Measurements from ENCODE around the gene NUDT3. TPM values are rescaled to one million over a fixed set of nuclear protein-coding genes. Genes with fewer than 3 reads are reported as not detected.

Gene NUDT3
- total and polyA plus RNA-seq, 9 of the 15 experiments (the other 6 are each of a cell fraction or from before 2014, with no cell fraction given): 5.4 to 81.2 (median 56.4) TPM

DNA sequence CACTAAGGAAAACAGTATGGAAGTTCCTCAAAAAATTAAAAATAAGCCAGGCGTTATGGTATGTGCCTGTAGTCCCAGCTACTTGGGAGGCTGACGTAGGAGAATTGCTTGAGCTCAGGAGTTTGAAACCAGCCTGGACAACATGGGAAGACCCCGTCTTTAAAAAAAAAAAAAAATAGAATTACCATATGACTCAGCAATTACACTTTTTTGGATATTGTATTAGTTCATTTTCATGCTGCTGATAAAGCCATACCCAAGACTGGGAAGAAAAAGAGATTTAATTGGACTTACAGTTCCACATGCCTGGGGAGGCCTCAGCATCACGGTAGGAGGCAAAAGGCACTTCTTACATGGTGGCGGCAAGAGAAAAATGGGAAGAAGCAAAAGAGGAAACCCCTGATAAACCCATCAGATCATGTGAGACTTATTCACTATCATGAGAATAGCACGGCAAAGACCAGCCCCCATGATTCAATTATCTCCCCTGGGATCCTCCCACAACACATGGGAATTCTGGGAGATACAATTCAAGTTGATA, 132.9 kb downstream of the NUDT3 start:
- Histone ChIP-seq H3K4me3 (no peak overlapping the region), H3K27me3 (ENCODE audit: control insufficient read depth in 2 of 2, insufficient read depth in 2 of 2, low read length in 2 of 2) (no peaks in the 10 kb centered on the region), H3K4me1 (replicated peaks in 1 of 2; ENCODE audit: control insufficient read depth in 2 of 2, insufficient read depth in 2 of 2, low read length in 2 of 2) (no peaks in the 10 kb centered on the region; a peak in 1 of 5 replicates), H3K79me2 (ENCODE audit: control insufficient read depth, insufficient read depth, low read length) (no peaks in the 10 kb centered on the region), H3K9me1 (ENCODE audit: control insufficient read depth, insufficient read depth, low read length) (no peaks in the 10 kb centered on the region), H3K9me3 (replicated peaks; ENCODE audit: control insufficient read depth, insufficient read depth, low read depth, low read length) (peaks cover 12% of the 10 kb centered on the region), H3K36me3 (ENCODE audit: control insufficient read depth, insufficient read depth, low read length) (no peaks in the 10 kb centered on the region), H4K20me1 (replicated peaks; ENCODE audit: control insufficient read depth, insufficient read depth, low read length) (no peaks in the 10 kb centered on the region), H2AFZ (ENCODE audit: low read depth, low read length) (no peak overlapping the region), H3K4me2 (ENCODE audit: insufficient read depth, low read length) (no peak overlapping the region), H3K27ac (ENCODE audit: extremely low read depth, low read depth, low read length) (no peak overlapping the region), H3K9ac (ENCODE audit: insufficient read depth in 1 of 2, low read depth in 2 of 2, low read length in 2 of 2) (no peak overlapping the region)
- BruUV-seq (replicated peaks): no TSS peak
- POLR2A ChIA-PET: no interaction called here
- CTCF ChIA-PET (ENCODE audit: low intra/inter-chr PET ratio): no interaction called here
- intact Hi-C loops (cut with micrococcal nuclease) (no loop called here), in situ Hi-C loops (cut with MboI) (no loop called here)
- ATAC-seq (no peak), FAIRE-seq (no peak), DNase-seq (ENCODE audit: extremely low read depth in 1 of 4, low spot score in 3 of 4) (no peak)
- WGBS (ENCODE audit: insufficient coverage, low coverage, missing lambda C conversion rate): 82% methylated on average over 6 of the region's 6 CpGs
- TF ChIP-seq ZNF75A (CRISPR knock-in tag; IDR thresholded peaks at IDR 0.05) (no peak), EWSR1 (IDR thresholded peaks at IDR 0.05; ENCODE audit: borderline replicate concordance, low read depth, partially characterized antibody) (no peak), NFE2 (IDR thresholded peaks at IDR 0.05; ENCODE audit: low read depth) (peak; percentile 67), ZNF766 (CRISPR knock-in tag; conservative IDR thresholded peaks at IDR 0.05) (peak; percentile 84; the same call in 1 of the 2 replicates), CHD4 (IDR thresholded peaks at IDR 0.05; ENCODE audit: insufficient read depth, insufficient replicate concordance, low read depth, low read length, poor library complexity, severe bottlenecking) (no peak), XRCC3 (IDR thresholded peaks at IDR 0.05) (0 out of 2 replicates have a peak, but pooled peaks have one; percentile 40), ZFP36 (IDR thresholded peaks at IDR 0.05; ENCODE audit: low read depth, low read length, partially characterized antibody) (peak; percentile 92), SPI1 (IDR thresholded peaks at IDR 0.05; ENCODE audit: borderline replicate concordance, low read depth, low read length) (peak; percentile 64; the same call in 1 of the 2 replicates), ZNF316 (IDR thresholded peaks at IDR 0.05) (peak; percentile 89), SIN3B (IDR thresholded peaks at IDR 0.05; ENCODE audit: low read depth) (no peak), C11orf30 (IDR thresholded peaks at IDR 0.05; ENCODE audit: low read depth) (peak; percentile 56), NFE2L1 (tag; IDR thresholded peaks at IDR 0.05; ENCODE audit: borderline replicate concordance, low read depth) (peak; percentile 31; the same call in 1 of the 2 replicates), CBX3 (IDR thresholded peaks at IDR 0.05; ENCODE audit: borderline replicate concordance in 1 of 2, low read length in 2 of 2) (peak in 1 of 2 experiments; percentile 92; a peak in 1 of 3 replicates), ZEB2 (IDR thresholded peaks at IDR 0.05) (no peak), YY1 (IDR thresholded peaks at IDR 0.05; ENCODE audit: borderline replicate concordance in 1 of 3, control insufficient read depth in 1 of 3, extremely low read depth in 1 of 3, insufficient read depth in 3 of 3, insufficient read length in 1 of 3, insufficient replicate concordance in 2 of 3, low read depth in 1 of 3, low read length in 2 of 3) (no peak), MAFG (tag; conservative IDR thresholded peaks at IDR 0.05) (peak; percentile 75), MAFF (IDR thresholded peaks at IDR 0.05; ENCODE audit: low read length) (peak; percentile 45), TRIM28 (IDR thresholded peaks at IDR 0.05) (peak; percentile 70; the same call in 1 of the 2 replicates)
- TF ChIP-seq, protein P1, sequence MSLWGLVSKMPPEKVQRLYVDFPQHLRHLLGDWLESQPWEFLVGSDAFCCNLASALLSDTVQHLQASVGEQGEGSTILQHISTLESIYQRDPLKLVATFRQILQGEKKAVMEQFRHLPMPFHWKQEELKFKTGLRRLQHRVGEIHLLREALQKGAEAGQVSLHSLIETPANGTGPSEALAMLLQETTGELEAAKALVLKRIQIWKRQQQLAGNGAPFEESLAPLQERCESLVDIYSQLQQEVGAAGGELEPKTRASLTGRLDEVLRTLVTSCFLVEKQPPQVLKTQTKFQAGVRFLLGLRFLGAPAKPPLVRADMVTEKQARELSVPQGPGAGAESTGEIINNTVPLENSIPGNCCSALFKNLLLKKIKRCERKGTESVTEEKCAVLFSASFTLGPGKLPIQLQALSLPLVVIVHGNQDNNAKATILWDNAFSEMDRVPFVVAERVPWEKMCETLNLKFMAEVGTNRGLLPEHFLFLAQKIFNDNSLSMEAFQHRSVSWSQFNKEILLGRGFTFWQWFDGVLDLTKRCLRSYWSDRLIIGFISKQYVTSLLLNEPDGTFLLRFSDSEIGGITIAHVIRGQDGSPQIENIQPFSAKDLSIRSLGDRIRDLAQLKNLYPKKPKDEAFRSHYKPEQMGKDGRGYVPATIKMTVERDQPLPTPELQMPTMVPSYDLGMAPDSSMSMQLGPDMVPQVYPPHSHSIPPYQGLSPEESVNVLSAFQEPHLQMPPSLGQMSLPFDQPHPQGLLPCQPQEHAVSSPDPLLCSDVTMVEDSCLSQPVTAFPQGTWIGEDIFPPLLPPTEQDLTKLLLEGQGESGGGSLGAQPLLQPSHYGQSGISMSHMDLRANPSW (CRISPR knock-in tag; IDR thresholded peaks at IDR 0.05): no peak
- TF ChIP-seq, protein P2, sequence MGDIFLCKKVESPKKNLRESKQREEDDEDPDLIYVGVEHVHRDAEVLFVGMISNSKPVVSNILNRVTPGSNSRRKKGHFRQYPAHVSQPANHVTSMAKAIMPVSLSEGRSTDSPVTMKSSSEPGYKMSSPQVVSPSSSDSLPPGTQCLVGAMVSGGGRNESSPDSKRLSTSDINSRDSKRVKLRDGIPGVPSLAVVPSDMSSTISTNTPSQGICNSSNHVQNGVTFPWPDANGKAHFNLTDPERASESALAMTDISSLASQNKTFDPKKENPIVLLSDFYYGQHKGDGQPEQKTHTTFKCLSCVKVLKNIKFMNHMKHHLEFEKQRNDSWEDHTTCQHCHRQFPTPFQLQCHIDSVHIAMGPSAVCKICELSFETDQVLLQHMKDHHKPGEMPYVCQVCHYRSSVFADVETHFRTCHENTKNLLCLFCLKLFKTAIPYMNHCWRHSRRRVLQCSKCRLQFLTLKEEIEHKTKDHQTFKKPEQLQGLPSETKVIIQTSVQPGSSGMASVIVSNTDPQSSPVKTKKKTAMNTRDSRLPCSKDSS (IDR thresholded peaks at IDR 0.05; ENCODE audit: low read depth, partially characterized antibody): peak; percentile 28
